Liver (tissue), 9 donors: ENCODE results near the gene CBX8. TPM values are rescaled to one million over a fixed set of nuclear protein-coding genes. Genes with fewer than 3 reads are reported as not detected.

Source experiments
- DNase-seq: peaks from one replicate; pipeline ENCODE4 v3.0.0-alpha.2; 2017; ENCODE audit warnings: low spot score
- H3K27ac ChIP-seq, 2 donors: one replicate each; pipeline ENCODE4 v1.7.0; 2013; ENCODE audit warnings: inconsistent platforms in 2 of 2, low read length in 2 of 2, control low read depth in 1 of 2, low read depth in 1 of 2, mild to moderate bottlenecking in 1 of 2
- H3K27me3 ChIP-seq, 4 donors: one replicate each; pipeline versions ENCODE4 v1.6.1 to v1.7.0; 2013; ENCODE audit warnings: low read length in 3 of 4, inconsistent platforms in 1 of 4, mild to moderate bottlenecking in 1 of 4, moderate library complexity in 1 of 4; ENCODE audit not compliant: control insufficient read depth in 4 of 4, insufficient read depth in 4 of 4
- H3K36me3 ChIP-seq, 4 donors: one replicate each; pipeline versions ENCODE4 v1.6.1 to v1.7.0; 2013; ENCODE audit warnings: low read length in 3 of 4, mild to moderate bottlenecking in 3 of 4, low read depth in 1 of 4, moderate library complexity in 1 of 4; ENCODE audit not compliant: control insufficient read depth in 4 of 4, insufficient read depth in 3 of 4
- H3K4me1 ChIP-seq, 4 donors: one replicate each; pipeline versions ENCODE4 v1.6.1 to v1.7.0; 2013; ENCODE audit warnings: low read length in 3 of 4, mild to moderate bottlenecking in 3 of 4, moderate library complexity in 1 of 4; ENCODE audit not compliant: control insufficient read depth in 4 of 4, insufficient read depth in 4 of 4
- H3K4me3 ChIP-seq, 3 donors: one replicate each; pipeline versions ENCODE4 v1.6.1 to v1.7.0; 2013; ENCODE audit warnings: low read length in 3 of 3, control low read depth in 1 of 3, low read depth in 1 of 3, mild to moderate bottlenecking in 1 of 3
- H3K9ac ChIP-seq, 2 donors: one replicate each; pipeline ENCODE4 v1.7.0; 2013; ENCODE audit warnings: low read length in 2 of 2, mild to moderate bottlenecking in 2 of 2, moderate library complexity in 2 of 2, control low read depth in 1 of 2, low read depth in 1 of 2
- H3K9me3 ChIP-seq, 4 donors: one replicate each; pipeline versions ENCODE4 v1.6.1 to v1.7.0; 2013; ENCODE audit warnings: low read length in 3 of 4; ENCODE audit not compliant: control insufficient read depth in 4 of 4
- EGR1 ChIP-seq, 2 donors: IDR thresholded peaks; 2 replicates each; pipeline ENCODE4 v1.6.1; 2016 to 2018; ENCODE audit warnings: antibody characterized with exemption in 2 of 2, low read depth in 2 of 2
- FOXA1 ChIP-seq: IDR thresholded peaks from 2 replicates; pipeline ENCODE4 v1.6.1; 2016; ENCODE audit warnings: antibody characterized with exemption
- GABPA ChIP-seq, 2 donors: IDR thresholded peaks in 1 of 2; conservative IDR thresholded peaks in 1 of 2; 2 replicates each; pipeline ENCODE4 v1.6.1; 2016; ENCODE audit warnings: antibody characterized with exemption in 2 of 2, mild to moderate bottlenecking in 1 of 2, moderate library complexity in 1 of 2
- HNF4A ChIP-seq, 2 donors: conservative IDR thresholded peaks; 2 replicates each; pipeline ENCODE4 v1.6.1; 2016; ENCODE audit warnings: antibody characterized with exemption in 2 of 2, mild to moderate bottlenecking in 2 of 2
- HNF4G ChIP-seq: IDR thresholded peaks from 2 replicates; pipeline ENCODE4 v1.6.1; 2016; ENCODE audit warnings: antibody characterized with exemption
- NR2F2 ChIP-seq: IDR thresholded peaks from 2 replicates; pipeline ENCODE4 v1.6.1; 2016; ENCODE audit warnings: antibody characterized with exemption
- RAD21 ChIP-seq, 2 donors: IDR thresholded peaks; 2 replicates each; pipeline ENCODE4 v1.6.1; 2016; ENCODE audit warnings: antibody characterized with exemption in 2 of 2, mild to moderate bottlenecking in 2 of 2
- REST ChIP-seq: IDR thresholded peaks from 2 replicates; pipeline ENCODE4 v1.6.1; 2016; ENCODE audit warnings: antibody characterized with exemption, mild to moderate bottlenecking
- RXRA ChIP-seq, 2 donors: IDR thresholded peaks; 2 replicates each; pipeline ENCODE4 v1.6.1; 2017 to 2018; ENCODE audit warnings: antibody characterized with exemption in 2 of 2, mild to moderate bottlenecking in 1 of 2
- SP1 ChIP-seq: IDR thresholded peaks from 2 replicates; pipeline ENCODE4 v1.6.1; 2018; ENCODE audit warnings: antibody characterized with exemption, mild to moderate bottlenecking
- WGBS: extraction: QIAGEN DNeasy Blood & Tissue Kit; methylation state at CpG from one replicate; pipeline ENCODE4 v1.1.7; 2013; 5-methylcytosine and 5-hydroxymethylcytosine counted together
- polyA plus RNA-seq, 2 donors: library from polyadenylated mRNA; stranded (reverse) in 1 of 2; unstranded in 1 of 2; fragments of 200-250 nt in 1 of 2; fragments of >200 nt in 1 of 2; fragmentation: Nextera tagmentation in 1 of 2; extraction: Ambion mirVana in 1 of 2; gene quantifications; one replicate each; pipeline versions ENCODE4 v1.2.1 to v1.2.3, GENCODE V29; 2013 to 2015
- total RNA-seq, 2 donors: library from RNA; depleted of rRNA; stranded (reverse); fragments of >200 nt; gene quantifications; one replicate each; pipeline ENCODE4 v1.2.3, GENCODE V29; 2014
- TF ChIP-seq, protein P1 (sequence below): IDR thresholded peaks from 2 replicates; pipeline ENCODE4 v1.6.1; 2016; ENCODE audit warnings: antibody characterized with exemption
- TF ChIP-seq, protein P2 (sequence below): IDR thresholded peaks from 2 replicates; pipeline ENCODE4 v1.6.1; 2016; ENCODE audit warnings: antibody characterized with exemption
- TF ChIP-seq, protein P3 (sequence below): IDR thresholded peaks from 2 replicates; pipeline ENCODE4 v1.6.1; 2016; ENCODE audit warnings: antibody characterized with exemption
- donor health status: healthy.
- donor health status: healthy.
- donor health status: healthy.
- donor health status: healthy.
- donor health status: healthy.

The CBX8 gene
- total and polyA plus RNA-seq, 4 donors: 0.75 to 2.7 (median 1.9) TPM

GRCh38 chr17:79750650-79751545 is 46.0 kb downstream of the CBX8 start (continued):
- TF ChIP-seq GABPA (IDR thresholded peaks at IDR 0.05 in 1 of 2, conservative IDR thresholded peaks at IDR 0.05 in 1 of 2): no peak
- no peak for TF ChIP-seq FOXA1
- TF ChIP-seq HNF4A (conservative IDR thresholded peaks at IDR 0.05): no peak
- no peak for TF ChIP-seq RAD21 (IDR thresholded peaks at IDR 0.05)
- TF ChIP-seq, protein P1, sequence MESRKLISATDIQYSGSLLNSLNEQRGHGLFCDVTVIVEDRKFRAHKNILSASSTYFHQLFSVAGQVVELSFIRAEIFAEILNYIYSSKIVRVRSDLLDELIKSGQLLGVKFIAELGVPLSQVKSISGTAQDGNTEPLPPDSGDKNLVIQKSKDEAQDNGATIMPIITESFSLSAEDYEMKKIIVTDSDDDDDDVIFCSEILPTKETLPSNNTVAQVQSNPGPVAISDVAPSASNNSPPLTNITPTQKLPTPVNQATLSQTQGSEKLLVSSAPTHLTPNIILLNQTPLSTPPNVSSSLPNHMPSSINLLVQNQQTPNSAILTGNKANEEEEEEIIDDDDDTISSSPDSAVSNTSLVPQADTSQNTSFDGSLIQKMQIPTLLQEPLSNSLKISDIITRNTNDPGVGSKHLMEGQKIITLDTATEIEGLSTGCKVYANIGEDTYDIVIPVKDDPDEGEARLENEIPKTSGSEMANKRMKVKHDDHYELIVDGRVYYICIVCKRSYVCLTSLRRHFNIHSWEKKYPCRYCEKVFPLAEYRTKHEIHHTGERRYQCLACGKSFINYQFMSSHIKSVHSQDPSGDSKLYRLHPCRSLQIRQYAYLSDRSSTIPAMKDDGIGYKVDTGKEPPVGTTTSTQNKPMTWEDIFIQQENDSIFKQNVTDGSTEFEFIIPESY: no peak

GRCh38 chr17:79749958-79750357 is 46.9 kb downstream of the CBX8 start:
- Histone ChIP-seq H3K9me3 (no peaks in the 10 kb centered on the region), H3K36me3 (peaks cover 0 to 1% (median 0%) of the 10 kb centered on the region in 4 donors), H3K4me1 (peaks cover 0 to 7% (median 3%) of the 10 kb centered on the region in 4 donors), H3K9ac (no peak overlapping the region), H3K27ac (no peak overlapping the region), H3K27me3 (peaks cover 0 to 8% (median 5%) of the 10 kb centered on the region in 4 donors), H3K4me3 (no peak overlapping the region)
- 45% methylated on average over 3 of the region's 3 CpGs for WGBS
- no peak for DNase-seq
- TF ChIP-seq, protein P2, sequence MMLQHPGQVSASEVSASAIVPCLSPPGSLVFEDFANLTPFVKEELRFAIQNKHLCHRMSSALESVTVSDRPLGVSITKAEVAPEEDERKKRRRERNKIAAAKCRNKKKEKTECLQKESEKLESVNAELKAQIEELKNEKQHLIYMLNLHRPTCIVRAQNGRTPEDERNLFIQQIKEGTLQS: no peak
- TF ChIP-seq, protein P3, sequence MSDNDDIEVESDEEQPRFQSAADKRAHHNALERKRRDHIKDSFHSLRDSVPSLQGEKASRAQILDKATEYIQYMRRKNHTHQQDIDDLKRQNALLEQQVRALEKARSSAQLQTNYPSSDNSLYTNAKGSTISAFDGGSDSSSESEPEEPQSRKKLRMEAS: no peak
- no peak for TF ChIP-seq EGR1 (IDR thresholded peaks at IDR 0.05; ENCODE audit: low read depth in 2 of 2)
- TF ChIP-seq REST: no peak
- no peak for TF ChIP-seq HNF4G
- TF ChIP-seq HNF4A (conservative IDR thresholded peaks at IDR 0.05): no peak
- no peak for TF ChIP-seq NR2F2
- no peak for TF ChIP-seq GABPA (IDR thresholded peaks at IDR 0.05 in 1 of 2, conservative IDR thresholded peaks at IDR 0.05 in 1 of 2)
- no peak for TF ChIP-seq RXRA (IDR thresholded peaks at IDR 0.05)
- TF ChIP-seq, protein P1: no peak
- TF ChIP-seq SP1: no peak
